ENCODE data around the gene MATCAP1.

MATCAP1 gene

DNA sequence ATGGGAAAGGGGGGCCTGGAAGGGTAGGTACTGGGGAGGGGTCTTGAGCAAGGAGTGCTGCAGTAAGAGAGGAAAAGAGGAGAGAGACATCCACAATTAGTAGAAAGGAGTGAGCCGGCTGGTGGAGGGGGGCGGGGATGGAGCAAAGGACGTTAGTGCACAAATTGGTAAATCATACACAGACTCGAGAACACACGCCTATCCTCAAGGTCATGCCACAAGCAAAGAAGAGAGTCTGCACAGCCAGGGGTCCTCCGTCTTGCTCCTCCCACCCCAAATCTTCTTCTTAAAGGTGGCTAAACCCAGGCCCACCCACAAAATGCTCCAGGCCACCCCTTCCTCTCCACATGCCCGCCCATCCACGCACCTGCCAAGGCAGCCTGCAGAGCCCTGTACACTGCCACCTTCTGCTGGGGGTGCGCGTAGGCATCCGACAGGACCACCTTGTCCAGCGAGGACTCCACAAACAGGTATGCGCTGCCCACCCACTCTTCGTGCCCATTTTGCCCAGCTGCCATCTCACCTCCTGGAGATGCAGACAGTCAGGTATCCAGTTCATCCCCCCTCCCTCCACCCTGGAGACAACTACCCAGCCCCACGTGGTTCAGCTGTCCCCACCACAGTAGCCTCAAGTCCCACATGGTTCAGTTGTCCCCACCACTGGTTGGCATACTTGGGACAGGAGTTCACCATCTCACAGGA is 27.5 kb downstream of the MATCAP1 start:
- no peak for DNase-seq (ENCODE audit: low read depth)

DNA sequence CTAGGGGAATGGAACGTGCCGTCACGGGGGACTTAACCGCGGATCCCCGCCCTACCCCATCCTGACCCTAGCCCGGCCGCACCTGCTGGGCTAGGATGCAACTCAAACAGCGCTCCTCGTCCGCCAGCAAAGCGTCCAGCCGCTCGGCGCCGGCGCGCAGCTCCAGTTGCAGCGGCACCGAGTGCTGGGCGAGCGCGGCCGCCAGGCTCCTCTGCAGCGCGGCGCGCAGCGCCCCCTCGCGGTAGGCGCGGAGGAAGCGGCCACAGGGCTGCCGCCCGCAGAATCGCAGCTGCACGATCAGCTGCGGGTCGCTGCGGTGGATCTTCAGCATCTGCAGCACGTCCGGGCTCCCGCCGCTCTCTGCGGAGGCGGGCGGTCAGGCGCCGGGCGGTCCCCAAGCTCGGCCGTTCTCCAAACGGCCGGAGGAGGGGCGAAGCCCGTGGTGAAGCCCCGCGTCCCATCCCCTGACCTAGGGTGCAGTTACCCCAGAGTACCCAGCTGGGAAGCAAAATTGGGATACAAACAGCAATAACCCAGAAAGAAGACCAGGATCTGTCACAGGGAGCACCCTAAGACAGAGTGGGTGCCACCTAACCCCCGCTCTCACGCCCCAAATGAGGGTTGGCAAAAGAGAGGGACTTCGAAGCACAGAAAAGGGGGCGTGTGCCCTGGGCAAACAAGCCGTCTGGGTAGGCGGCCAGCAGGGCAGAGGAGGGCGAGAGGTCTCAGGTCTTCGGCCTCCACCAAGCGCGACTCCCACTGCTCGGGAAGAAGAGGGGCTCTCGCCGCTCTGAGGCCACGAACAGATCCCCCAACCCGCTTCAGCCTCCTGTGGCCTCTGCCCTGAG is 28.2 kb downstream of the MATCAP1 start:
- no peak for DNase-seq (ENCODE audit: low read depth)

DNA sequence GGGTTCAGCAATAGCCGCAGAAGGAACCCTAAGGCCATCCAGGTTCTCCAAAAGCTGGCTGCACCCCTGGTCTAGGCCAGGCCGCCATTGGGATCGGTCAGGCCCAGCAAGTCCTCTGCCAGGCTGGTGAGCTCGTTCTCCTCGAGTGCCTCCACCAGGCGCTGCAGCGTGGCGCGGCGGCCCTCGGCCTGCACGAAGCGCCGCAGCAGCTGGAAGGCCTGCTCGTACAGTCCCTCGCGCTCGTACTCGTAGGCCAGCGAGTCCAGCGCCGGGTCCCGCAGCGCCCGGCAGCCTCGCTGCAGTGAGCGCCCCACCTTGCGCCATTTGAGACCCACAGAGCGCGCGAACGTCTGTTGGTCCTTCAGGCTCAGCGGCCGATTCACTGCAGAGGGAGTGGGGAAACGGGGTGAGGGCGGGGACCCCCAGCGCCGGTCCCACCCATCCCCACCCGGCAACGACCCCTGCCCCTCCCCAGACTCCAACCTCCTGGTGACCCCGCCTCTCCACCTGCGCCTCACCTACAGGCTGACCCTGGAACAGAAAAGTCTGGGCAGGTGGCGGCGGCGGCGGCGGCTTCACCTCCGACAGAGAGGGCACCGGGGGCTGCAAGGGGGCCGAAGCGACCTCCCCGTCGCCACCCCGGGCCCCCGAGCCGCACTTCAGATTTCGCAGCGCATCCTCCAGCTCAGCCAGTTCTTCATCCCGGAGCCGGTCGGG is 29.0 kb downstream of the MATCAP1 start:
- DNase-seq (ENCODE audit: low read depth), result no peak

DNA sequence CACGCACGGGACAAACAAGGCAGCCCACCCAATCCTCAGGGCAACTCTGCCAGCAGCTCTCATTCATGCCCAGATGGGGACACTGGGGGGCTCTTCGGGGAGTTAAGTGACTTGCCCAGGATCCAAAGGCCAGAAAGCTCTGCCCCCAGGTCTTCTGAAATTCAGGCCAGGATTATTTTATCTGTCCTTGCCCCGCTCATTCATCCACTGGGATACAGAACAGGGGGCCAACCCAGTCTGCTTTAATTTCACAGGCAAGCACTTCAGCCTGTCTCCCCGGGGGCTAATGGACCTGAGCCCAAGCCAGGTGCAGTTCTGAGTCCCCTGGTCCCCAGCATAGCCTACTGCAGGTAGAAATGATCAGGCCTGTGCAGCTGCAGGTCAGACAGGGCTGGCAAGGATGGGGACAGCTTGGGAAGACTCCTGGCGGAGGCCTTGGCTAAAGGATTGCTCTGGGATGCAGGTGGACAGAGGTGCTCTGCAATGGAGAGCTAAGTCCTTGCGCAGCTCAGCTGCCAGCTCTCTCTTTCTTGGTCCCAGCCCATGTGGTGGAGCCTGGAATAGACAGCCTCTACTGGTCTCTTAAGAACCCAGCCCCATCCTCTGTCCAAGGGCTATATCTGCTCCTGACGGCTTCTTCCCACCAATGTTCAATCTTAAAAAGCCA is 32.2 kb downstream of the MATCAP1 start:
- no peak for DNase-seq (ENCODE audit: low read depth)

DNA sequence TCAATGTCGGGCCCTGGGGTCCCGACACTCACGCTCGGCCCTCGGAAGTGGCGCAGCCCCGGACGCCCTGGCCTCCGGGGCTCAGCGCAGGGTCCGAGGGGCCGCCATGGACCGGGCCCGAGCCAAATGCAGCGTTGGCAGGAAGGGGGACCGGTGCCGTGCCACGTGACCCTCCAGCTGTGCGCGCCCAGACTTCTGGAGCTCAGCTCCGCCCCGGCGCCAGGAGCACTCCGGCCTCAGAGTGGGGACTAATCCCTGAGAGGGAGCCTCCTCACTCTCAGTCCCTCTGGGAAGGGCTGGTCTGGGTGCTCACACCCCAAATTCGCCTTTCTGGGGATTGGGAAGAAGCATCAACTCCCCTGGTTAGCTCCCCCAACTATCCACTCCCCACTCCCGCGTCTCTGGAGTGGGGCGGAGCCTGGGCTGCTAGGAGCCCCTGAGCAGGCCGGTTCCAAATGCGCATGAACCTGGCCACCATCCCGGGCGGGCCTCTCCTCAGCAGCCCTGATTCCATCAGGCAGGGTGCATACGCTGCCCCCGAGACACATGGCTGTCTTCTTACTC is 32.8 kb downstream of the MATCAP1 start, which contains the start of gene B3GNT9:
TSS of gene B3GNT9 (minus strand) at position 166 of the 564 bp plus-strand sequence. CDS start 513 bp downstream, outside the sequence.
- no peak for DNase-seq (ENCODE audit: low read depth)

DNA sequence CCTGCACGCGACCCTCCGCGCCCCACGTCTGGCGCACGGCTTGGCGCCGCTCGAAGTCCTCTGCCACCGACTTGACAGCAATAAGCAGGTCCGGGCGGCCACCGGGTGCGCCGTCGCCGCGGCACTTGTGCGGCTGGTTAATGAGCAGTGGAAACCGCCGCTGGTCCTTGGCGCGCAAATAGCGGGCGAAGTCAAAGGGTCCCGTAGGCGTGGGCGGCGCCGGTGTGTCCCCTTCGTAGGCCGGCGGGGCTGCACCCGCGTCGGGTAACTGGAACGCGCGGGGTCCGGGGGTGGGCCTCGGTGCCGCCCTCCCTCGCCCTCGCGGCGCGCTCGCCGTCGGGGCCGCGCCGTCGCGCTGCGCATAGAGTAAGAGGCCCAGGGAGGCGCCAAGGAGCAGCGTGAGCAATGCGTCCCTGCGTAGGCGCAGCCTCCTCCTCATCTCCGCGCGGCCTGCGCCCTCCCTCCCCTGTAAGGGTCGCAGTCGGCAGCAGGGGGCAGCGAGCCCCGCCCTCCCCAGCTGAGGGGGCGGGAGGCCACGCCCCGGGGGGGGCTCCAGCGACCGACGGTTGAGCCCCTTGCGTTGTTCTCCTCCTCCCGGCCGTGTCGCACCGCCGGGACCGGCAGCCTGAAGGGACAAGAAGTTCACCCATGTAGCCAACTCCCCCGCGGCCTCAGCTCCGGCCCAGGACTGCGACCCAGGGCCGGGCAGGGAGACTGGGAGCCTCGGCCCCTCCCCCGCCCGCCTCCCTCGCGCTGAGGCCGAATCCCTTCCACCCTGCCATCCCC is 33.5 kb downstream of the MATCAP1 start:
- no peak for DNase-seq (ENCODE audit: low read depth)

DNA sequence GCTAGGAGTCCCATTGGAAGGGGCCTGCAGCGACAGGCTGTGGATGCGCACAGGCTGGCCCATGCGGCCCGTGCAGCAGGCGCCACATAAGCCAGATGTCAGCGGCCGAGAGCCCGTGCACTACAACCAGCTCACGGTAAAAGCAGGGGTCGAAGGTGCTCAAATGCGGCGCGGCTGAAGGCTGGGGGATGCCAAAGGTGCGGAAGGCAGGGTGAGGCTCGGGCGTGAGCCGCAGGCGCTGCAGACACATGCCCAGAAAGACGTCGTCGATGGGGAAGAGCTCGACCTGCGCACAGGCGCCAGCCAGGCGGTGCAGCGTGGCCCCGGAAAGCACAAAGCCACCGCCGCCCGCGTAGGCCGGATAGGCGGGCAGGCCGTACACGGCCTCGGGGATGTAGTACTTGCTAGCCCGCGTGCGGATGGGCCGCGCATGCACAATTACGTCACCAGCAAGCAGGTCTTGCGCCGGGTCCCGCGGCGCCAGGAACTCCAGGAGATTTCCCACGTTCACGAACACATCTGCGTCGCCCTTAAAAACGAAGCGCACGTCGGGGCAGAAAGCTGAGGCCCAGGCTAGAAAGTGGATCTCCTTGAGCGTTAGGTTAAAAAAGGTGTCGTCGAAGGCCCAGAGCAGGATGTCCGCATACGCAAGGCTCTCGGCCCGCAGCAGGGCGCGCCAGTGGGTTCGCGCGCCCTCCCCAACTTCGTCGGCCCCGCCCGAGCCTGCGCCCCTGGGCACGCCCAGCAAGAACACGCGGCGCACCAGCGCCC is 34.3 kb downstream of the MATCAP1 start:
- DNase-seq (ENCODE audit: low read depth), result no peak

DNA sequence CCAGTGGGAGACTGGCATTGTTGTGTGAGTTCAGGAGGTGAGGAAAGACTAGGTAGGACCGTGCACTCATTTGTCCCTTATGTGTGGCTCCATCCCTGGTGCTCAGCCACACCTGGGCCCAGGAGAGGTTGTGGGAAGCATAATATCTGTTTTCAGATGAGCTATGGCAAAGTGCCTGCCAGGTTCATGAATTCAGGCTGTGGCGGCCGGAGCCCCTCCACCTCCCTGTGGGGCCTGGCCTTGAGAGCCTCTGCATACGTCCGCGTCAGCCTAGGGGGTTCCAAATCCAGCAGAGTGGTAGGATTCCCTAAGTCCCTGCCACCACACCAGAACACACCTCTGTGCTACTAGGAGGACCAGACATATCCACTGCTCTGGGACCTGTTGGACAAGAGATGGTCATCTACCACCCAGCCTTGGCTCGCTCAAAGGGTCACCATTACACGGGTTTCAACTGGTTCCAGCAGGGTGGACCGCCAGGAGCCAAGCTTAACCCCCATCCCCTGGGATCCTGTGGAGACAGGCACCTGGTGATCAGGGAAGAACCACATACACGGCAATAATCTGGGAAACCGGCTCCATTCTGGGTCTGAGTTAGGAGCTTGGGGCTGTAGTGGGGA is 35.0 kb downstream of the MATCAP1 start:
- DNase-seq (ENCODE audit: low read depth), result no peak

DNA sequence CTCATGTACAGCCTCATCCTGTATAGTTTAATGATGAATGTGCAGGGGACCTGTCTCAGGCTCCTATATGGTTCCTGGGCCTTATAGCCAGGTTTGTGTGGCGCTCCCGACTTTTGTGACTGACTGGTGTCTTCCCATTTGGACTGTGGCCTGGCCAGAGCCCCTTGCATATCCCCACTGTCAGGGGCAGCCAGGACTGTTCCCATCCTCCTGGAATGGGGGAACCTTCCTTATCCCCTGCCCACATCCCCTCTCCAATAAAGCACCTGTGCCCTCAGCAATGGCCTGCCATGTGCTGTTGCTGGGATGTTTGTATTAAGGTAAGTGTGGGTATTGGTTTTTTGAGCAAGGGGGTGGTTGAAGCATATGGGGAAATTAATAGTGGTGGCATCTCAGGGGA is 35.5 kb downstream of the MATCAP1 start:
- no peak for DNase-seq (ENCODE audit: low read depth)

DNA sequence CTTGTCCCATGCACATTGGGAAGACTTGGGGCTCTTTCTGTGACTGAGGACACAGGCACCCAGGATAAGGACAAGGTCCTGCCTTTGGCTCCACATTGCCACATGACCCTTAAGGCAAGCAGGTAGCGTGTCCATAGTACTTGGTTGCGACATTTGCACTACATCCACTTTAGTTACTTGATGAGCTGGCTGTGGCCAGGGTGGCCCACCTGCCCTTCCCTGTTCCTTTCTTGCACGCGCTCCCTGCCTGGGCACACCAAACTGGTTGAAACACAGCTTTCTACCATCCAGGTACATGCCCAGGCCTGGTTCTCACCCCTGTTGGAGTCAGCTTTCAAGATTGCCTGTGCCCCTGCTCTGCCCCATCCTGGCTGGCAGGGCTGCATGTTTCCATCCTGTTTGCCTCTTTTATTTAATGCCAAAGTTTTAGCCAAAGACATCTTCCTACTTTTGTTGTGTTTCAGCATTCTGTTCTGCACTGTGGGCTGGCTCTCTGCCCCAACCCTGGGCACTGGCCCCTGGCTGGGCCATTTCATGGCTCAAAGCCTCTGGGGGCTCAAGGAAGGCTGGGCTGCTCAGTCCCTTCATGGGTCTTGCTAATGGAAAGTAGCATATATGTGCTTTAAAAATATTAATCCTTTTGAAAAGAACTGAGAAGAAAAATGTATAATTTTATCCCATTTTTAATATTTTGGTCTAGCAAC is 36.2 kb downstream of the MATCAP1 start:
- DNase-seq (ENCODE audit: low read depth), result no peak

DNA sequence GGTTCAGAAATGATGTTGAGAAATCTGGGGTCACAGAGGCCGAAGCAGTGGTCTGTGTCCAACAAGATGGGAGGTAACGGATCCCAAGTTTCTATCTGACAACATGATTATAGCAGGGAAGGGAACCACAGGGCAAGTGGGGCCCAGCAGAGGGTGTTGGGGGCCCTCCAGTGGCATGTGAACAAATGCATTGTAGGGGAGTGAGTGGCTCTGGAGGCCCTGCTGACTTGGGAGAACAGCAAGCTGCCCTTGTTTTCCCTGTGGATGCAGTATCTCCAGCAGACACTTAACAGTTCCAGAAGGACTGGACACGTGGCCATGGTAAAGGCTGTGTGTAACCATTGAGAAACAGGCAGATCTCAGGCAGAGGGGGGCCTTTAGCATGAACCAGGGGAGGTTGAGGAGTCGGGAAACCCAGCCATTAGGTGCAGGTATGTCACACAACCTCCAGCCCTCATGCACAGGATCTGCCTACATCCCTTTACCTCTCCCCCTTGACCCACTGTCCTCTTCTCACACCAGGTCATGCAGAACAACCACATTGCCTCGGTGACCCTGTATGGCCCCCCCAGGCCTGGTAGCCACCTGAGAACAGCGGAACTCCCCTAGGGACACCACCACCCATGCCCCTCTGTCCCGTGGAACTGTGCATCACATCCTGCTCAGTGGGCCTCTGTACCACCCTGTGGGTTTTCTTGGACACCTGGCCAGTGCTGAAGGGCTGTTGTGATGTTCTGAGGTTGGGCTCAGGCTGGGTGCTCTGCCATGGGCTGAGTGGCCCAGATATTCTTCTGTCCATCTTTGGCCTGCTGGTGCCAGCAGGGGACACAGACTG is 37.0 kb downstream of the MATCAP1 start:
- no peak for DNase-seq (ENCODE audit: low read depth)

DNA sequence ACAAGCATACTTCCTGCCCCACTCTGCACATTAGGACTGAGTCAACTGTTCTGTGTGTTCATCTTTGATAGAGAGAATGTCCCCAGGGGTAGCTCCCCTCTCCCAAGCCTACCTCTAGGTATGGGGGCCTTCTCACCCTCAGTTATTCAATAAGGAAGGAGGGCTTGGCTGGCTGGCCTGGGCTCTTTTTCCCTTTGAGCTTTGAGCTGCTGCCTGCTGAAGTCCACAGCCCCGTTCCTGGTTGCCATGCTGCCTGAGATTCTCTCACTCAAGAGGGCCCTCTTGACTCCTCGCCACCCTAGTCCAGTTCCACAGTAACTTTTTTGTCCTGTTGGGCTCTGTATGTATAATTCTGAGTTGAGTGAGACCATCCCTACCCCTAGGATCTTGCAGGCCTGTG is 38.0 kb downstream of the MATCAP1 start:
- no peak for DNase-seq (ENCODE audit: low read depth)

DNA sequence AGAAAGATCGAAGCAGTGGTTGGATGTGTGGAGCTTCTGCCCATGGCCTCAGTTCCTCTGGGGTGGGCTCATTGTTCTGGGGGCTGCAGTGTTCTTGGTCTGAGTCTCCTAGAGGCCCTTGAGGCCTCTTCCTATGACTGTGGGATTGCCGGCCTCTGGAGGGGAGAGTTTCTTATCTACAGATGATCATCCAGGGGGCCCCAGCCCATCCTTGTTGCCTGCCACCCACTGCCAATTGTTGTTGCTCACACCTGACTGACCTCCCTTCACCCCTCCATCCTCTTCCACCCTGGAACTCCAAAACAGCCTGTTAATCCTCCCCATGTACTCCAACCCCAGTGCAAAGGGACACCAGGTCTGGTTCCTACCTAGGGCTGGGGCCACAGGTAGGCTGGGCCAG is 38.8 kb downstream of the MATCAP1 start:
- no peak for DNase-seq (ENCODE audit: low read depth)

DNA sequence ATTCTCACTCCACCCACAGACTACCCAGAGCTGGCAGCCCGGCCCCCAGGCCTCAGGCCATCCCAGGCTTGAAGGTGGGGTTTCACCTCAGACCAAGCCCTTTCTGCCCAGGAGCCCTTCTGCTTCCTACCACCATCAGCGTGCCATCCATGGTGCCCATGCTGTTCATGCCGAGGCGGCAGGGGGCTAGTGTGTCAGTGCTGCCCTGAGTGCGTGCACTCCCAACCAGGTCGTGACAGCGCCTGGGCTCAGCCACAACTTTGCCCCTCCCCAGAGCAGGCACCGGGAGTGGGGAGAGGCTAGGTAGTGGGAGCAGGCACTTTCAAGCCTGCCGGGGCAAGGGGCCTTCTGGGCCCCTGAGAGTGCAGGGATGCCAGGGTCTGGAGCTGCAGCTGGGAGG is 41.4 kb downstream of the MATCAP1 start:
- DNase-seq (ENCODE audit: low read depth), result no peak

DNA sequence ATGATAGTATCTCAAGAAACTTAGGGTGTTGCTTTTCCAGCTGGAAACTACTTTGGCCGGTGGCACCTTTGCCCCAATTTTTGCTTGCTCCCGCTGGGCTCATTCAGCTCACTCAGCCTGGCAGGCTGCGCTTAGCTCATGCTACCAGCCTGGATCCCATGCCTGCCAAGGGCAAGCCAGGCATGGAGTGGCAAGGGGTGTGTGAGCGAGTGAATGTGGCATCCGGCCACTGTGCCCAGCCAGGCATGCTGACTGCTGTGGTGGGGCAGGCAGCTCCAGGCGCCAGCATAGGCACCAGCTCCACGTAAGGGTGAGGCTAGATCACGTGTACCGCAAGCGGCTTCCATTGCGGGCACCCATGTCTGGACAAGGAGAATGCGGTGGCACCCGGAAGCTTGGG is 42.4 kb downstream of the MATCAP1 start:
- DNase-seq (ENCODE audit: low read depth), result no peak

DNA sequence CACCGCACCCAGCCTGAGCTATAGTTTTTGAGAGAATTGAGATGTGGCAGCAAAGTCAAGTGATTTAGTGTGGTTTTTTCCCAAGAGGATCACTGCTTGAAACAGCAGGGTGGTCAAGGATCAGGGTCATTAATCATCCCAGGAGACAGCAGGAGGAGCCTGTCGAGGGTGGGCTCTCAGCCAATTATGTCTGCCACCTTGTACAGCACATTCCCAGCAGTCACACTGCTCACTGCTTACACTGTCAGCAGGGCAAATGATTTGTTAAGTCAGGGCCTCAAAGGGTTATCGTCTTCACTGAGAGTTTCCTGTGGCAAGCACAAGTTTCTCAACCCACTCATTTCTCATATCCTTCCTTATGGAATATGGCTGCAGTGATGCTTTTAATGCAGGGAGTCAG is 46.2 kb downstream of the MATCAP1 start:
- no peak for DNase-seq (ENCODE audit: low read depth)

DNA sequence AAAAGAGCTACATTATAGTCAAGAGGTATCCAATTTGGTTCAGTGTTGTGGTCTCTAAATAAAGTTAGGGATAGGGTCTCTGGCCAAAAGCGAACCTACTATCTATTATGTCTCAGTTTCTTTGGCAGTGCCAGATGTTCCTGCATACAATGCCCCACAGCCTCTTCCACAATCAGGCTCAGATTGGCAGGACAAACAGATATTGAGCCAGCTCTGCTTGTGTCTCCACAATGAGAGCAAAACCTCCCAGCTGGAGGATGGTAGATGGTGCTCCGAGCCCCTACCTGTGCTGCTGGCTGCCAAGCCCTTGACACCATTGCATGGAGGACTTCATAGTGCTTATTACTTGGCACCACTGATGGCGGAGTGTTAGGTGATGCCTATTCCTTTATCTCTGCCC is 54.3 kb downstream of the MATCAP1 start:
- DNase-seq (ENCODE audit: low read depth), result no peak

DNA sequence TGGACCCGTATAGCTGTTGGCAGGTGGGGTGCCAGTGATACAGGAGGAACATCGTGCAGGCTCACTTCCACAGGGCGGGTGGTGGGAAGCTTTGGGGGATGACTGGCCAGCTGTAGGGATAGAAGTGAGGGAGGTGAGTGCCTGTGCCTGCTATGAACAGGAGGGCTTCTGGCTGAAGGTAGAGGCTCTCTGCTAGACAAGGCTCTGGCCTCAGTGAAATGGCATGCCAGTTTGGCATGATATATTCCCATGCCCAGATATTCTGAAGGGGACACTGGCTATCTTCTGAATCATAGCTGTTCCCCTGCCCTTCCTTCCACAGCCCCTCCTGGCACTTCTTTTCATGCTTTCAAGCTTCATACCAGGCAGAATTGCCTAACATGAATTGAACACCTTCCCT is 54.9 kb downstream of the MATCAP1 start:
- DNase-seq (ENCODE audit: low read depth), result no peak

Data from HS-27A (cell line).